Measurements from ENCODE around the gene PHKG1.
"Not testable (repeated sequence)": the region's sequence is repeated elsewhere in the genome, so short reads cannot be mapped to it uniquely, and the experiment has no call there.

DNA sequence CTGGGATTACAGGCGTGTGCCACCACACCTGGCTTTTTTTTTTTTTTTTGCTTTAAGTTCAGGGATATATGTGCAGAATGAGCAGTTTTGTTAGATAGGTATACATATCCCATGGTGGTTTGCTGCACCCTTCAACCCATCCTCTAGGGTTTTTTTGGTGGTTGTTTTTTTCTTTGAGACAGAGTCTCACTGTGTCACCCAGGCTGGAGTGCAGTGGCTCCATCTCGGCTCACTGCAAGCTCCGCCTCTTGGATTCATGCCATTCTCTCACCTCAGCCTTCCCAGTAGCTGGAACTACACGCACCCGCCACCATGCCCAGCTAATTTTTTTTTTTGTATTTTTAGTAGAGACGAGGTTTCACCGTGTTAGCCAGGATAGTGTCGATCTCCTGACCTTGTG is 44.0 kb downstream of the PHKG1 start:
- TF ChIP-seq CTCF (conservative IDR thresholded peaks at IDR 0.05 in 1 of 2, IDR thresholded peaks at IDR 0.05 in 1 of 2; ENCODE audit: low read depth in 1 of 2, low read length in 2 of 2); EZH2 (IDR thresholded peaks at IDR 0.05; ENCODE audit: low read length, missing control alignments): not testable (repeated sequence)

Data from fibroblast of lung (primary cell).